HG03442 (cell line): ENCODE data around the gene FBXO46.
"Not testable (repeated sequence)": the region's sequence is repeated elsewhere in the genome, so short reads cannot be mapped to it uniquely, and the experiment has no call there.

Experiments
- ATAC-seq: cut with Tn5 transposase; IDR thresholded peaks from one replicate; pipeline ENCODE4 v1.9.1; 2021; ENCODE audit warnings: mild to moderate bottlenecking, moderate library complexity; ENCODE audit not compliant: unreplicated experiment

The FBXO46 gene

DNA sequence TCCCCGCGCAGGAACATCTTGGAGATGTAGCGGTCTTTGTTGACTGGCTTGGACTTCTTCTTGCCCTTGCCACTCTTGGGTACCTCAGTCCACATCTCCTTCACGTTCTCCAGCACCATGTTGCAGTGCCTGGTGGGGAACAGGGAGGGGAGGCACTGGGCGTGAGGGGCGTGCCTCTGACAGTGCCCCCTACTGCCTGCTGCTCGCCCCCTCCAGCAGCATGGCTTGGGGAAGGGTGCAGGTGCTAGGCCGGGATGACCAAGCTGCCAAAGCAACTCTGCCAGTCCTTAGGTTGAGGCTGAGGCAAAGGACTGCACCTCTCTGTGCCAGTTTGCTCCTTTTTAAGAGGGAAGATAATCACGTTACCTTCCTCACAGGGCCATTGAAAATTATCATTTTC lies 43.1 kb downstream of the FBXO46 start:
- no peak for ATAC-seq

DNA sequence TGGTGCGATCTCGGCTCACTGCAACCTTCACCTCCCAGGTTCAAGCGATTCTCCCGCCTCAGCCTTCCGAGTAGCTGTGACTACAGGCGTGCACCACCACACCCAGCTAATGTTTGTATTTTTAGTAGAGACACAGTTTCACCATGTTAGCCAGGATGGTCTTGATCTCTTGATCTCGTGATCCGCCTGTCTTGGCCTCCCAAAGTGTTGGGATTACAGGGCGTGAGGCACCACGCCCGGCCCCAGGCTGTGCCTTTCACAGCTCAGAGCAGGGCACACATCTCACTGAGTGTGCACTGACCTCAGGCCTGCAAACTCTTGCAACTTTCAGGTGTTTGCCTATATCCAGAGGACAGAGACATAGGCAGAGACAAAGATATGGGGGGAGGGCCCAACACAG lies 45.7 kb downstream of the FBXO46 start:
- not testable (repeated sequence) for ATAC-seq

DNA sequence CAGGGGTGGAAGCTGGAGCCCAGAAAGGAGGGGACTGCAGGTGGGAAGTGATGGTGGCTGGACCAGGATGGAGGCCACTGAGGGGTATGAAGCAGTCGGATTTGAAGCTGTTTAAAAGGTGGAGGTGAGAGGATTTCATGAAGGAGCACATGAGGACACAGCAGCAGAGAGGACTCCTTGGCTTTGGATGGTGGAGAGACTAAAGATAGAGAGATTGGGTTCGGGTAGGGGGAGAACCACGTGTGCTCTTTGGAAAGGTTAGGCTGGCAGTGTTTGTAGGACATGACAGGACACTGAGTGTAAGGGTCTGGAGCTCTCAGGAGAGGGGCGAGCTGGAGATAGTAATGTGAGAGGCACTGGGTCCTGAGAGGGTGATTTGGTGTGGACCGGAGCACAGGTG lies 47.8 kb downstream of the FBXO46 start:
- no peak for ATAC-seq

DNA sequence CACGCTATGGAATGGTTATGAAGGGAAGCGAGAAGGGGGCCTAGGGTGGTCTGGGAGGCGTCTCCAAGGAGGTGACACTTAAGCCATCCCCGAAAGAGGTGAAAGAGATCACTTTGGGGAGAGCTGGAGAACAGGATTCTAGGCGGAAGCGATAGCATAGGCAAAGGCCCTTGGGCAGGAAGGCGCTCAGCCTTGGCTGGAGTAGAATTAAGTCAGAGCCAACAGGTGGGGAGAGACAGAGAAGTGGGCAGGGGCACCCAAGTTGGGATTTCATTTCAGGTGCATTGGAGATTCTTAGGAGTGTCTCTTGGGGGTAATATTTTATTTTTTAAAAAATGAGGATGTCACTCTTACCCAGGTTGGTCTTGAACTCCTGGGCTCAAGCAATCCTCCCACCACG lies 48.6 kb downstream of the FBXO46 start:
- ATAC-seq, result no peak

DNA sequence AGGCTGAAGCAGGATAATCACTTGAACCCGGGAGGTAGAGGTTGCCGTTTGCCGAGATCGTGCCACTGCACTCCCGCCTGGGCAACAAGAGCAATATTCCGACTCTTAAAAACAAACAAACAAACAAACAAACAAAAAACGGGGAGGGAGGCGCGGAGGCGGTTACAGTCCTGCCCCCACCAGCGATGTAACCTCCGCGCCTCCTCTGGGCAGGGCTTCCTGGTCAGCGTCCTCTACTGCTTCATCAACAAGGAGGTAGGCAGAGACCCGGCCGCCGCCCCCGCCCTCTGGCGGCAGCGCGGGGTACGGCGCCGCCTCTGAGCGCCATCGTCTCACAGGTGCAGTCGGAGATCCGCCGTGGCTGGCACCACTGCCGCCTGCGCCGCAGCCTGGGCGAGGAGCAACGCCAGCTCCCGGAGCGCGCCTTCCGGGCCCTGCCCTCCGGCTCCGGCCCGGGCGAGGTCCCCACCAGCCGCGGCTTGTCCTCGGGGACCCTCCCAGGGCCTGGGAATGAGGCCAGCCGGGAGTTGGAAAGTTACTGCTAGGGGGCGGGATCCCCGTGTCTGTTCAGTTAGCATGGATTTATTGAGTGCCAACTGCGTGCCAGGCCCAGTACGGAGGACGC lies 49.2 kb downstream of the FBXO46 start:
- no peak for ATAC-seq

DNA sequence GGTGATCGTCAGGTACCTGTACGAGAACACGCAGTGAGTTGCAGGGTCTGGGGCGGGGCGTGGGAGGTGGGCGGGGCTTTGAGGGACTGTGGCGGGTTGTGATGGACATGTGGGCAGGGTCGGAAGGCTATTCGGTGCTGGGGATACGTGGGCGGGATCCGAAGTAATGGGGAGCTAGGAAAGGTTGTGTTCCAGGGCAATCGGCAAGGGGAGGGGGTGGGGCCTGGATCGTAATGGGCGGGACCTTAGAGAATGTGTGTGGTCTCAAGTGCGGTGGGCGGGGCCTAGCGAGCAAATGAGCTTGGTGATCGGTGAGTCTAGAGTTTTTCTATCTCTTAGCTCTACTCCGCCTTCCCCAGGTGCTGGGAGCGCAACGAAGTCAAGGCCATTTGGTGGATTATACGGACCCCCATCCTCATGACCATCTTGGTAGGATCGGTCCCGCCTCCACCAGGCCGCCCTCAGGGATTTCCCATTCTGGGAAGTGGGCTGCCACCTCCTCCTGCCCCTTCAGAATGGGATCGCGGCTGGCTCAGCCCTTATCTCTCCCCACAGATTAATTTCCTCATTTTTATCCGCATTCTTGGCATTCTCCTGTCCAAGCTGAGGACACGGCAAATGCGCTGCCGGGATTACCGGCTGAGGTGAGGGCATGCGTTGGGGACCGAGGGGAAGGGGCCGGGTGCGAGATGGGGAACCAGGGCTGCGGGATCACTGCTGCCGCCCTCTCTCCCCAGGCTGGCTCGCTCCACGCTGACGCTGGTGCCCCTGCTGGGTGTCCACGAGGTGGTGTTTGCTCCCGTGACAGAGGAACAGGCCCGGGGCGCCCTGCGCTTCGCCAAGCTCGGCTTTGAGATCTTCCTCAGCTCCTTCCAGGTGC lies 53.1 kb downstream of the FBXO46 start:
- ATAC-seq, result peak; percentile 31

DNA sequence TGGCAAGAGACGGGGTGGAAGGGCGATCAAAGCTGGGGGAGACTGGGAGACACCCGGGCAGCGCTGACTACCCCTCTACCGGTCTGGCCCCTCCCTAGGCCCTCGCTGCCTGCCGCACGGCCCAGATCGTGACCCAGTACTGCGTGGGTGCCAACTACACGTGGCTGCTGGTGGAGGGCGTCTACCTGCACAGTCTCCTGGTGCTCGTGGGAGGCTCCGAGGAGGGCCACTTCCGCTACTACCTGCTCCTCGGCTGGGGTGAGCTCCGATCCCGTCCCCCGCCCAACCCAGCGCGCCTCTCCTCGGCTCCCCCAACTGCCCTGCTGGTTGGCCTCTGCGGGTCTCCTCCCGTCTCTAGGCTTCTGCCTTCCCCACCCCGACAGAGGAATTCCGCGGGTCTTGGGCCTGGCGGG lies 53.8 kb downstream of the FBXO46 start:
- peak; percentile 28 for ATAC-seq

DNA sequence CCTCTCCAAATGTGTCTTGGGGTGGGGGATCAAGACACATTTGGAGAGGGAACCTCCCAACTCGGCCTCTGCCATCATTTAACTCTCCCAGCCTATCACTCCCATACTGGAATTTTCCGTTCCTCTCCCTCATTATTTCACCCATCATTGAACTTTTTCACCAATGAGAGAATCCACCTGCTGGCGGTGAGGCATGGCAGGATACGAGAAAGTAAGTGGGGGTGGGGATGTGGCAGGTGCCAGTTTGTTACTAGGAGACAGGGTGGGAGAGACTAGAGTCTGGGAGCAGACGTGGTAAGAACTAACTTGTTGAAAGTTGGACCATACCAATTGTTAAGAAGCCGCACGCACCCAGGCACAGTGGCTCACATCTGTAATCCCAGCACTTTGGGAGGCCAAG lies 55.8 kb downstream of the FBXO46 start:
- no peak for ATAC-seq

DNA sequence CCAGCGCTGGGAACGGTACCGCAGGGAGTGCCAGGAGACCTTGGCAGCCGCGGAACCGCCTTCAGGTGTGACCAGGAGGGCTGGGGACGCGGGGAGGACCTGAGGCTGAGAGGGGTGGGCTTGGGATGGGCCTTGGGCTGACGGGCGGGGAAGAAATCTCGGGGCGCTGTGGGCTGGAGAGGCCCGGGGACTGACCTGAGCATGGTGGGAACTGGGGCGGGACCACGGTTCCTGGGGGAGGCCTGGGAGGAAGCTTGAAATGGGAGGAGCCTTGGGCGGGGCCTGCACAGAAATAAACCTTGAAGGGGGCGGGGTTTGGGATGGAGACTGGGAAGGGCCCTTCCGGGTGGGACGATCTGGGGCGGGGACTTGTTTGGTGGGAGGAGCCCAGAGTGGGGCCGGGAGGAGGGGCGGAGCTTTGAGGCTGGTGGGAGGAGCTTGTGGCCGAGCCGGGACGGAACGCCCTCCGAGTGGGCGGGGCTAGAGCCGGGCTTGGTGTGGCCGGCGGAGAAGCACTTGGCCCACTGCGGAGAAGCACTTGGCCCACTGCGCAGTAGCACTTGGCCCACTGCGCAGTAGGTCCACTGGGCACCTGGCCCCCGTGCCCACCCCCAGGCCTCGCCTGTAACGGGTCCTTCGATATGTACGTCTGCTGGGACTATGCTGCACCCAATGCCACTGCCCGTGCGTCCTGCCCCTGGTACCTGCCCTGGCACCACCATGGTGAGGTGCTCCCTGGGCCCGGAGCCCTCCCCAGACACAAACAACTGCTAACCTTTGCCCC lies 59.8 kb downstream of the FBXO46 start:
- no peak for ATAC-seq

DNA sequence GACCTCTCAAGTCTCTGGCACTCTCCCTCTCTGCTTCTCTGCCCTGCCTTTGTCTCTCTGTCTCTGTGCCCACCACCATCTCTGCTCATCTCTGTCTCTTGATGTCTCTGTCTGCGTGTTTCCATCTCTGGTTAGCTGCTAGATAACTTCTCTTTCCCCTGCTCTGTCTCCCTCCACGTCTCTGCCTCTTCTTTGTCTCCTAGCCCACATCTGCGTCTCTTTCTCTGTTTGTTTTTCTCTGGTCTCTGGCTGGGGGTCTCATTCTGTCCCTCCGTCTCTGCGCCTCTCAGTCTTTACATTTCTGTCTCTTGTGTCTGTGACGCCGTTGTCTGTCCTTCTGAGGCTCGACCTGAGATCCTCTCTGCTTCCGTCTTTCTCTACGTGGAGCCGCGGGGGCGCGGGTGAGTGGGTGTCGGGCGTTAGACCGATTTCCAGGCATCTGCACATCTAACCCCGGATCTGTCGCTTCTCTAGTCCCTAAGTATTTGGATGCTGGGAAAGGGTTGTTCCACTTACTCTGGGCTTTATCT lies 62.3 kb downstream of the FBXO46 start:
- no peak for ATAC-seq

DNA sequence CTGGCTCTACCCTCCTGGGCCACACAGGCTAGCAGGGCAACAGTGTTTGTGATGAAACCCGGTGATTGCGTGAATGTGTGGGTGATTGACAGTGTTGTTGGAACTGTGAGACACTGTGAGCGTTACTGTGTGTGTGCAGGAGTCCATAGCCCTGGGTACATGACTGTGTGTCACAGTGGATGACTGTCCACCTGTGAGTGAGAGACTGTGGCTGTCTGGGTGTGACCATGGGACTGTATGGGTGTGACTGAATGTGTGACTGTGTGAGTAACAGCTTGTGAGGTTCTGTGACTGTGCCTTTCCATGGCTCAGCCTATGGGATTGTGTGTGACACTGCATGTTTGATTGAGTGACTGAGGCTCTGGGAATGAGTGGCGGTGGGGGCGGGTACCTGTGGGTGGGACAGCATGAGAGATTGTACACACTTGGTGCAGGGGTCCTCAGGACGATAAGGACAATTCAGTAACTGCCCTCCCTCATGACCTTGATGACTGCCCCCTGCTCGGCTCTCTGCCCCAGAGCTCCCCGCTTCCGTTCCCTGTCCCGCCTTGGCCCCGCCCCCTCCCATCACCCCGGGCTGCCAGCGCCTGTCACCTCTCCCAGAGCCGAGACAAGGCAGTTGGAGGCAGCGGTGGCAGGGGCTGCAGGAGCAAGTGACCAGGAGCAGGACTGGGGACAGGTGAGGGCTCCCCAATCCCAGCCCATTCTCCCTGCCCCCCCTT lies 62.9 kb downstream of the FBXO46 start, which contains the start of gene GIPR:
Gene GIPR (plus strand): TSS at position 602 of the 722 bp plus-strand sequence. CDS start 1,300 bp downstream, outside the sequence.
- no peak for ATAC-seq

DNA sequence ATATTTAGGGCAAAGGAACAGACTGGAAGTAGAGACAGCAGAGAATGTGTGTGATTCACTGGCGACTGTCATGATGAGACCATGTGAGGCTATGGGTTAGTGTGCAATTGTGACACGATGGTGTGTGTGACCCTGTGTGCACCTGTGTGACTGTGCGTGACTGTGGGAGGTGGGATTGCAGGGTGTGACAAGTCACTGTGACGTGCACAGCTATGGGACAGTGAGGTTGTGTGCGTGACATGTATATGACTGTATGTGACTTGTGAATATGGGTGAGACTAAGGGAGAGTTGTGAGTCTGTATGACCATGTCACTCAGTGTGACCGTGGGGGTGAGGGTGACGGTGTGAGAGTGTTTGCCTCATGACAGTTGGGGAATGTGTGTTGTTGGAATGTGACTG lies 66.1 kb downstream of the FBXO46 start:
- ATAC-seq, result no peak

DNA sequence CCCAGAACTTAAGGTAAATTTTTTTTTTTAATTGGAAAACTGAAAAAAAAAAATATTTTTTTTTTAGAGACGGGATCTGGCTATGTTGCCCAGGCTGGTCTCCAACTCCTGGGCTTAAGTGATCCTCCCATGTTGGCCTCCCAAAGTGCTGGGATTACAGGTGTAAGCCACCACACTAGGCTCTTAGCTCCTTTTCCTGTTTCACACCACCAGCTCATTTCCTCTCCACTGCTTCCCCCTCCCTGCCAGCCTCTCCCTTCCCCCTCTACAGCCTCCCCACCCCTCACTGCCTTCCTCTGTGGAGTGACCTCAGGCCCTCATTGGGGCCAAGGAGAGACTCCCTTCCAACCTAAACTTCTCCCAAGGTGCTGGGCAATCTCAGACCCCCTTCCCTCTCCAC lies 66.9 kb downstream of the FBXO46 start:
- no peak for ATAC-seq

DNA sequence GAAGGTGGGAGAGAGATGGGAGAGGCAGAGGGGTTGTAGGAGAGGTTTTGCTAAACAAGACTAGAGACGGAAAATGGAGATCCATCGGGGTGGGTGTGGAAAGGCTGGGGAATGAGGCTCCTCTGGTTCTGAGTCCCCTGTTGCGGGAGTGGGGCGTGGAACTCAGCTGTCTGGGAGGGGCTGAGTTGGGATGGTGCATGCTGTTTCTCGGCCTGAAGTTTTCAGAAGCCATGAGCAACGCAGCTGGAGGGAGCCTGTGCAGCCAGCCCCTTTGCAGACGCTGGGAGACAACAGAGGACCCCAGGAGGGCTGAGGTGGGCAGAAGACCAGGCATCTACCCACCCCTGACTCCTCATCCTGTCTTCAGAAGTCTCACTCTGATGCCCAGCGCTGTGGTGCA lies 70.1 kb downstream of the FBXO46 start:
- ATAC-seq, result no peak
